ENCODE results near the gene SLC39A6. TPM values are rescaled to one million over a fixed set of nuclear protein-coding genes. Genes with fewer than 3 reads are reported as not detected.

The SLC39A6 gene, protein sequence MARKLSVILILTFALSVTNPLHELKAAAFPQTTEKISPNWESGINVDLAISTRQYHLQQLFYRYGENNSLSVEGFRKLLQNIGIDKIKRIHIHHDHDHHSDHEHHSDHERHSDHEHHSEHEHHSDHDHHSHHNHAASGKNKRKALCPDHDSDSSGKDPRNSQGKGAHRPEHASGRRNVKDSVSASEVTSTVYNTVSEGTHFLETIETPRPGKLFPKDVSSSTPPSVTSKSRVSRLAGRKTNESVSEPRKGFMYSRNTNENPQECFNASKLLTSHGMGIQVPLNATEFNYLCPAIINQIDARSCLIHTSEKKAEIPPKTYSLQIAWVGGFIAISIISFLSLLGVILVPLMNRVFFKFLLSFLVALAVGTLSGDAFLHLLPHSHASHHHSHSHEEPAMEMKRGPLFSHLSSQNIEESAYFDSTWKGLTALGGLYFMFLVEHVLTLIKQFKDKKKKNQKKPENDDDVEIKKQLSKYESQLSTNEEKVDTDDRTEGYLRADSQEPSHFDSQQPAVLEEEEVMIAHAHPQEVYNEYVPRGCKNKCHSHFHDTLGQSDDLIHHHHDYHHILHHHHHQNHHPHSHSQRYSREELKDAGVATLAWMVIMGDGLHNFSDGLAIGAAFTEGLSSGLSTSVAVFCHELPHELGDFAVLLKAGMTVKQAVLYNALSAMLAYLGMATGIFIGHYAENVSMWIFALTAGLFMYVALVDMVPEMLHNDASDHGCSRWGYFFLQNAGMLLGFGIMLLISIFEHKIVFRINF
- total RNA-seq = 55.2 and 75.3 TPM in 2 replicates

DNA sequence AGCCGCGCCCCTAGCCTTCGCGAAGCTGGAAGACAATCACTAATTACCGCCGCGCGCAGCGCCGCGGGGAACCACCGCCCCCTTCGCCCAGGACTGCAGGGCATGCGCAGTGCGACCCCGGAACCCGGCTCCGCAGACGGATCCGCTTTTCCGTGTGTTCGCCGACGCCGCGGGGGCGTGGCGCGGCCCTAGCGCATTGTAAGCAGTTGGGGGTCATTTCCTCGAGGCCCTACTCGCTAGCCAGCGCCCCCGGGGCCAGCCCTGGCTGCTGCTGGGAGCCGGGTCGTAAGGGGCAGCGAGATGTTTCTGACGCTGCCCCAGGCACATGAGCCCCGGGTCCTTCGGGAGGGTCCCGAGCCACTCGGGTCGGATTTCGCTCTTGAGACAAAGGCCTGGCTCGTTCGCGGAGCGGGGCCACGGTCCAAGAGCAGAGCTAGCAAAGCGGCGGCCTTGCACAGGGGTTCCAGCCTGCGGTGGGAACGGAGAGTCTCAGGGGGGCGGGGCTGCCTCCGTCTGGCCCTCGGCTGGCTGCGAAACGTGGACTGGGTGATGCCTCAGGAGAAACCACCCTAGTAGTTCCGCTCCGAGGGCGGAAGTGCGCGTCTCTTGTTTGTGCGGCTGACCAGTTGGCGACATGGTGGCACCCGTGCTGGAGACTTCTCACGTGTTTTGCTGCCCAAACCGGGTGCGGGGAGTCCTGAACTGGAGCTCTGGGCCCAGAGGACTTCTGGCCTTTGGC lies at the start of gene SLC39A6, which contains the start of gene ELP2:
TSS of gene SLC39A6 (minus strand) at position 41 of the 739 bp plus-strand sequence. CDS start 2,333 bp downstream, outside the sequence.
TSS of gene ELP2 (plus strand) at position 600 of the 739 bp plus-strand sequence. CDS start at position 635, 35 bp downstream.

DNA sequence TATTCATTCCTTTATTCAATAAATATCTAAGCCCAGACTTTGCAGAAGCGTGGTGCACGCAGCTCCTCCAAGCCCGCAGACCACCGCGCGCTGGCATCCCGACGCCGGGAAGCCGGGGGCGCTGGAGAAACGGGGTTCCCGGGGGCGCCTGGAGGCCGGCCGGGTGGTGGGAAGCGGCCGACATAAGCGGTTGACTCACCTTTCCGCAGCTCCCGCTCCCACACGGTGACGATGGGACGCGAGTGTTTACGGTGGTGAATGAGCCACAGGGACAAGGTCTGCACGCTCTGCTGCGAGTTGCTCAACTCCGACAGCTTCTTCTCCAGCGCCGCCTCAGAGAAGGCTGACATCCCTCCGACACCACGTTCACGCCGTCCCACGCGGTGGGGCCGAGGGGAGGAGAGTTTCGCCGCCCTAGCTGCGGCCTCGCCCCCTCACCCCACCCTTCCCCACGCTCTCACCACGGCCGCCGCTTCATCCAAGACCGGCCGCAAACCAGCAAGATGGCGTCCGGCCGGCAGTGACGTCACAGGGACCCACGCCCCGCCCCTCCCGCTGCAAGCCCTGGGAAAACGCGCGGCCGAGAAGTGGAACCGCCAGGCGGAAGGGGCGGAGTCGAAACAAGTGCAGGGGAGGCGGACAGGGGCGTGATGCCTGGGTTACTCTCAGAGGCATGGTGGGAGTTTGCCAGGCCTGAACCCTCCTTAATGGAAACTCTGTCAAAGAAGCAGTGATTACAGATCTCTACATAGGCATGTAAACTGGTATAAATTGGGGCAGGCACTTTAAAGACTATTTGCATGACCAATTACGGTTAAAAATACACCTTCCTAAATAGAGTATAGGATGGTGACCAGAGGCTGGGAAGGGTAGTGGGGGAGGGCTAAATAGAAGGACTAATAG lies 61.8 kb downstream of the SLC39A6 start, which contains the start of gene RPRD1A:
TSS of gene RPRD1A (minus strand) at position 505 of the 903 bp plus-strand sequence. CDS start at position 350, 155 bp downstream.

Other genes starting within 250 kb of the SLC39A6 start
- 39.8 and 42.7 TPM in 2 replicates for gene RPRD1A, start 61.8 kb downstream of the SLC39A6 start, total RNA-seq
- 26.9 and 40.9 TPM in 2 replicates for gene ELP2, start 559 bp upstream of the SLC39A6 start, total RNA-seq
- gene MOCOS, start 58.2 kb upstream of the SLC39A6 start, total RNA-seq = 1.2 and 2.9 TPM in 2 replicates
- 18.7 and 23.2 TPM in 2 replicates for gene FHOD3, start 168.4 kb upstream of the SLC39A6 start, total RNA-seq